Astrocyte (in vitro differentiated cells and primary cell): ENCODE measurements around the gene CLCN6. TPM values are rescaled to one million over a fixed set of nuclear protein-coding genes. Genes with fewer than 3 reads are reported as not detected.

ENCODE experiments used
- DNase-seq: peaks from one replicate; pipeline ENCODE4 v3.0.0-alpha.2; 2010; ENCODE audit warnings: low read depth
- FAIRE-seq: peaks from 2 replicates; lab custom pipeline; 2011; peaks lifted over from hg19 to GRCh38; lab: Jason Lieb, UNC
- H2AFZ ChIP-seq: 2 replicates; pipeline ENCODE4 v1.6.0; 2012; ENCODE audit warnings: low read depth, low read length, inconsistent platforms
- H3K27ac ChIP-seq: 2 replicates; pipeline ENCODE4 v1.5.1; 2011; ENCODE audit warnings: low read depth, low read length, inconsistent platforms
- H3K27me3 ChIP-seq: 2 replicates; pipeline ENCODE4 v1.6.0; 2011; ENCODE audit warnings: low read length, inconsistent platforms; ENCODE audit not compliant: insufficient read depth
- H3K36me3 ChIP-seq: 2 replicates; pipeline ENCODE4 v1.5.1; 2011; ENCODE audit warnings: low read length, inconsistent platforms; ENCODE audit not compliant: insufficient read depth
- H3K4me1 ChIP-seq: 2 replicates; pipeline ENCODE4 v1.5.1; 2011; ENCODE audit warnings: low read length, inconsistent platforms; ENCODE audit not compliant: insufficient read depth
- H3K4me2 ChIP-seq: 2 replicates; pipeline ENCODE4 v1.6.0; 2012; ENCODE audit warnings: low read length, inconsistent platforms
- H3K4me3 ChIP-seq: 2 replicates; pipeline ENCODE4 v1.5.1; 2011; ENCODE audit warnings: low read depth, mild to moderate bottlenecking, low read length, inconsistent platforms; ENCODE audit not compliant: insufficient read depth
- H3K79me2 ChIP-seq: 2 replicates; pipeline ENCODE4 v1.6.0; 2012; ENCODE audit warnings: mild to moderate bottlenecking, low read length, inconsistent platforms; ENCODE audit not compliant: insufficient read depth
- H3K9ac ChIP-seq: 2 replicates; pipeline ENCODE4 v1.6.0; 2012; ENCODE audit warnings: mild to moderate bottlenecking, low read length, inconsistent platforms
- H3K9me3 ChIP-seq: 2 replicates; pipeline ENCODE4 v1.5.1; 2012; ENCODE audit warnings: low read depth, mild to moderate bottlenecking, low read length, inconsistent platforms; ENCODE audit not compliant: insufficient read depth
- H4K20me1 ChIP-seq: 2 replicates; pipeline ENCODE4 v1.6.0; 2012; ENCODE audit warnings: low read length, inconsistent platforms; ENCODE audit not compliant: insufficient read depth
- H3K27ac Mint-ChIP-seq: one replicate; pipeline ENCODE4 v1.8.0; 2021; ENCODE audit warnings: mild to moderate bottlenecking, mixed read lengths; ENCODE audit not compliant: unreplicated experiment
- H3K27me3 Mint-ChIP-seq: one replicate; pipeline ENCODE4 v1.8.0; 2021; ENCODE audit warnings: low read depth, mixed read lengths; ENCODE audit not compliant: unreplicated experiment
- H3K36me3 Mint-ChIP-seq: one replicate; pipeline ENCODE4 v1.8.0; 2021; ENCODE audit warnings: low read depth, mixed read lengths; ENCODE audit not compliant: unreplicated experiment
- H3K4me1 Mint-ChIP-seq: one replicate; pipeline ENCODE4 v1.8.0; 2021; ENCODE audit warnings: low read depth, mixed read lengths; ENCODE audit not compliant: unreplicated experiment
- H3K4me3 Mint-ChIP-seq: one replicate; pipeline ENCODE4 v1.8.0; 2021; ENCODE audit warnings: mild to moderate bottlenecking, moderate library complexity, mixed read lengths; ENCODE audit not compliant: unreplicated experiment
- H3K9me3 Mint-ChIP-seq: one replicate; pipeline ENCODE4 v1.8.0; 2021; ENCODE audit warnings: mild to moderate bottlenecking, mixed read lengths; ENCODE audit not compliant: unreplicated experiment
- CTCF ChIP-seq: IDR thresholded peaks from 2 replicates; pipeline ENCODE4 v1.5.1; 2011; ENCODE audit warnings: low read depth, mild to moderate bottlenecking, inconsistent platforms, low read length, moderate library complexity; ENCODE audit not compliant: insufficient read depth
- EZH2 ChIP-seq: IDR thresholded peaks from 2 replicates; pipeline ENCODE4 v1.6.1; 2012; ENCODE audit warnings: mild to moderate bottlenecking, low read length, inconsistent platforms; ENCODE audit not compliant: insufficient read depth
- total RNA-seq: library from RNA; stranded (reverse); gene quantifications from 2 replicates; pipeline ENCODE4 v1.2.1, GENCODE V29; 2021

The CLCN6 gene
- total RNA-seq, 1 donor from 2014 or later: 22.4 TPM

DNA sequence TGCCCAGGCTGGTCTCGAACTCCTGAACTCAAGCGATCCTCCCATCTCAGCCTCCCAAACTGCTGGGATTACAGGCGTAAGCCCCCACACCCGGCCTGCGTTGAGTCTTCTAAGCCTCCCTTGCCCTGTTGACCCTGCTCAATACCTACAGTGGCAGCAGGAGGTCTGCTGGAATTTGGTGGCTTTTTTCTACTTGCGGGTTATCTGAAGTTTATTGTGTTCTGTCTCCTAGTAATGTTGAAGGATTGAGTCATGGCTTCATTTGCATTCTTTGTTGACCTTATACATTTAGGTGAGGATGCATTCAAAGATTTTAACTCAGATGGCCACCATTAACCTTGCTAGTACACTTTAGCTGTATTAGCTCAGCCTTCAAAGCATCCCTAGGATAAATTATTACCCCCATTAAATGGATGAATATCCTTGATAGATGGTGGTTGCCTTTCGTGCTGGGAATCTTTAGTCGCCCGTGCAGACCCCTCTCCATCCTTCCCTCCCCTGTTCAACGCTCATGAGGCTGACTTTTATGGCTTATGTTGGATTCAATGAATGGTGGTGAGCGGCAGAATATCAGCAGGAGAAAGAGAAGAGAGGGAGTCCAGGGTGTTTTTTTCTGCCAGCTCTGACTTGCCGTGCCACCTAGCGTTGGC is 62.5 kb downstream of the CLCN6 start:
- H4K20me1 ChIP-seq: no peaks in the 10 kb centered on the region
- H3K79me2 ChIP-seq: no peaks in the 10 kb centered on the region
- no peak overlapping the region for H3K4me2 ChIP-seq
- no peaks in the 10 kb centered on the region for H3K36me3 ChIP-seq
- Mint-ChIP-seq H3K9me3 (no peaks in the 10 kb centered on the region), H3K27ac (no peak overlapping the region), H3K27me3 (peaks cover 47% of the 10 kb centered on the region), H3K4me1 (no peaks in the 10 kb centered on the region), H3K4me3 (no peak overlapping the region), H3K36me3 (no peaks in the 10 kb centered on the region)
- no peak overlapping the region for H3K9ac ChIP-seq
- no peaks in the 10 kb centered on the region for H3K9me3 ChIP-seq
- H3K27ac ChIP-seq: no peak overlapping the region
- no peak overlapping the region for H2AFZ ChIP-seq
- FAIRE-seq (no peak), DNase-seq (no peak)
- H3K4me1 ChIP-seq: no peaks in the 10 kb centered on the region
- H3K27me3 ChIP-seq: peaks cover 2% of the 10 kb centered on the region
- no peak for TF ChIP-seq EZH2
- no peak for TF ChIP-seq CTCF
- H3K4me3 ChIP-seq: no peak overlapping the region

DNA sequence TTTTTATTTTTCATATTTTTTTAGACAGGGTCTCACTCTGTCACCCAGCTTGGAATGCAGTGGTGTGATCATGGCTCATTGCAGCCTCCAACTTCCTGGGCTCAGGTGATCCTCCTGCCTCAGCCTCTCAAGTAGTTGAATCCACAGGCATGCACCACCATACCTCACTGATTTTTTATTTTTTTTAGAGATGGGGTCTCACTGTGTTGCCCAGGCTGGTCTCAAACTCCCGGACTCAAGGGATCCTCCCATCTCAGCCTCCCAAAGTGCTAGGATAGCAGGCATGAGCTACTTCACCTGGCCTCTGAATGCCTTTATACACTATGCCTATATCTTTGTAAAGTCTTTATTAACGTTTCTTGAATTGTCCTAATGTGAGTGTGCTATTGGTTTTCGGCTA is 63.1 kb downstream of the CLCN6 start:
- no peak for FAIRE-seq

More for the DNA sequence above, 63.1 kb downstream of the CLCN6 start:
- no peaks in the 10 kb centered on the region for H3K4me1 Mint-ChIP-seq
- H3K79me2 ChIP-seq: no peaks in the 10 kb centered on the region
- H3K27ac ChIP-seq: no peak overlapping the region
- no peak overlapping the region for H3K4me3 Mint-ChIP-seq
- no peaks in the 10 kb centered on the region for H3K9me3 ChIP-seq
- no peaks in the 10 kb centered on the region for H3K9me3 Mint-ChIP-seq
- TF ChIP-seq EZH2: no peak
- no peak for TF ChIP-seq CTCF
- no peak overlapping the region for H3K4me3 ChIP-seq
- no peaks in the 10 kb centered on the region for H3K4me1 ChIP-seq
- H3K27me3 ChIP-seq: peaks cover 2% of the 10 kb centered on the region
- no peaks in the 10 kb centered on the region for H4K20me1 ChIP-seq
- H3K36me3 ChIP-seq: no peaks in the 10 kb centered on the region
- H2AFZ ChIP-seq: no peak overlapping the region
- H3K9ac ChIP-seq: no peak overlapping the region
- no peak overlapping the region for H3K4me2 ChIP-seq
- H3K27ac Mint-ChIP-seq: no peak overlapping the region
- no peaks in the 10 kb centered on the region for H3K36me3 Mint-ChIP-seq
- H3K27me3 Mint-ChIP-seq: peaks cover 47% of the 10 kb centered on the region
- DNase-seq: no peak
